ENCODE results near the gene ANKRD28.
"Not testable (repeated sequence)": the region's sequence is repeated elsewhere in the genome, so short reads cannot be mapped to it uniquely, and the experiment has no call there.

Gene ANKRD28

DNA sequence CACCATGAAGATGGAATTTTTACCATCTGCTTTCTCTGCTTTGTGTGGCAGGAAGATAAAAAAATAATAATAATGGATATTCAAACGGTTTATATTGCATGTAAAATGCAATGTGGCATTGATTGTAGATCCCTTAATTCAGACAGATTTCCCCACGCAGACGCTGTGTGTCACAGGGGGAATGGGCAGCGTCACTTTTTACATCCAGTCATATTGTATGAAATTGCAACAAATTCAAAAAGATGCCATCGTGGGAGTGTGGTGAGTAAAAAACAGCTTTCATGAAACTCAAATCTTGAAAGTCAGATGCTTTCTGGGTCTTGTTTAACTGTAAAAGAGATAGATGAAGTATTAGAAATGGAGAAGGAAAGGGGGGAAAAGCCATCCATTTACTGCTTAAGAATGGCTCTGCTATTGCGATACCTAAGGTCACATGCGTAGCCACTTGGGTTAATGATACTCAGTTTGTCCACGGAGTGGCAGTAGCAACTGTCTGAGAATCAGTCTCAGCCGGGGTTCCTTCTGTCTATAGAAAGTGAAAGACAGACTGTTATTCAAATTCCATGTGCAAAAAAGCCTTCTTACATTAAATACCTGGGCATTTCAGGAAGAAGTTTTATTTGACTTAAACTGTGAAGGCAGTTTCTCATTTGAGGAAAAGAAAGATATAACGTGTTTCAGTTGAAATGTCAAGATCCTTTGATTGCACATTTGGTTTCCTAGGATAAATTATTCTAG, 167.8 kb downstream of the ANKRD28 start:
- TF ChIP-seq, protein P1, sequence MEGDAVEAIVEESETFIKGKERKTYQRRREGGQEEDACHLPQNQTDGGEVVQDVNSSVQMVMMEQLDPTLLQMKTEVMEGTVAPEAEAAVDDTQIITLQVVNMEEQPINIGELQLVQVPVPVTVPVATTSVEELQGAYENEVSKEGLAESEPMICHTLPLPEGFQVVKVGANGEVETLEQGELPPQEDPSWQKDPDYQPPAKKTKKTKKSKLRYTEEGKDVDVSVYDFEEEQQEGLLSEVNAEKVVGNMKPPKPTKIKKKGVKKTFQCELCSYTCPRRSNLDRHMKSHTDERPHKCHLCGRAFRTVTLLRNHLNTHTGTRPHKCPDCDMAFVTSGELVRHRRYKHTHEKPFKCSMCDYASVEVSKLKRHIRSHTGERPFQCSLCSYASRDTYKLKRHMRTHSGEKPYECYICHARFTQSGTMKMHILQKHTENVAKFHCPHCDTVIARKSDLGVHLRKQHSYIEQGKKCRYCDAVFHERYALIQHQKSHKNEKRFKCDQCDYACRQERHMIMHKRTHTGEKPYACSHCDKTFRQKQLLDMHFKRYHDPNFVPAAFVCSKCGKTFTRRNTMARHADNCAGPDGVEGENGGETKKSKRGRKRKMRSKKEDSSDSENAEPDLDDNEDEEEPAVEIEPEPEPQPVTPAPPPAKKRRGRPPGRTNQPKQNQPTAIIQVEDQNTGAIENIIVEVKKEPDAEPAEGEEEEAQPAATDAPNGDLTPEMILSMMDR (IDR thresholded peaks at IDR 0.05; ENCODE audit: control extremely low read depth, extremely low read depth, low read depth, missing control alignments), result peak; percentile 75
- ChIA-PET POLR2A (no interaction called here), CTCF (interaction anchor here (0.7 to 2.7 kb wide), 25 partner anchors 11 to 621 kb away, joined by 3 to 31 read pairs (median 4); partner anchors contain the start of gene HACL1)
- DNase-seq (ENCODE audit: extremely low spot score), result peak; percentile 81

- CTCF ChIA-PET, result interaction anchor here (1.0 to 3.5 kb wide), 8 partner anchors 7 to 615 kb away, joined by 3 to 31 read pairs (median 4); no protein-coding TSS in a partner anchor
- POLR2A ChIA-PET, result no interaction called here
- TF ChIP-seq, protein P1 (IDR thresholded peaks at IDR 0.05; ENCODE audit: control extremely low read depth, extremely low read depth, low read depth, missing control alignments), result no peak
- no peak for DNase-seq (ENCODE audit: extremely low spot score)
Observed at GRCh38 chr3:15628967-15629366, 168.8 kb downstream of the ANKRD28 start.

DNA sequence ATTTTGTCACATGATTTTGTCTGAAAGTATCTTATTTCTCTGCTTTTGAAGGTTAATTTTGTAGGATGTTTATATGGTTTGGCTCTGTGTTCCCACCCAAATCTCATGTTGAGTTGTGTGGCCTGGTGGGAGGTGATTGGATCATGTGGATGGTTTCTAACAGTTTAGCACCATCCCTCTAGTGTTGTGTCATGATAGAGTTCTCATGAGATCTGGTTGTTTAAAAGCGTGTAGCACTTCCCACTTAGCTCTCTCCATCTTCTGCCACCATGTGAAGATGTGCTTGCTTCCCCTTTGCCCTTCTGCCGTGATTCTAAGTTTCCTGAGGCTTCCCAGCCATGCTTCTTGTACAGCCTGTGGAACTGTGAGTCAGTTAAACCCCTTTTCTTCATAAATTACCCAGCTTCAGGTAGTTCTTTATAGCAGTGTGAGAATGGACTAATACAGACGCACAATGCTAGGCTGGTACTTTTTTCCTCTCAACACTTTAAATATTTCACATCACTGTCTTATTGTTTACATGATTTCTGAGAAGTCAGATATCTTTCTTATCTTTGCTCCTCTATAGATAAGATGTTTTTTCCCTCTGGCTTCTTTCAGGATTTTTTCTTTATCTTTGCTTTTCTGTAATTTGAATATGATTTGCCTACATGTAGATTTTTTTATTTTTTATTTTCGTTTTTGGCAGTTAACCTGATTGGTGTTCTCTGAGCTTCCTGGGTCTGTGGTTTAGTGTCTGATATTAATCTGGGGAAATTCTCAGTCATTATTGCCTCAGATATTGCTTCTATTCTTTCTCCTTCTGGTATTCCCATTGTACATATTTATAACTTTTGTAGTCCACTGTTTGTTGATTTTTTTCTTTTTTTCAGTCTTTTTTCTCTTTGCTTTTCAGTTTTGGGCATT, 174.0 kb downstream of the ANKRD28 start:
- CTCF ChIA-PET, result interaction anchor here (1.3 kb wide), 1 partner anchor 17 kb away, joined by 3 read pairs; no protein-coding TSS in a partner anchor
- POLR2A ChIA-PET, result no interaction called here
- no peak for DNase-seq (ENCODE audit: extremely low spot score)
- TF ChIP-seq, protein P1 (IDR thresholded peaks at IDR 0.05; ENCODE audit: control extremely low read depth, extremely low read depth, low read depth, missing control alignments), result no peak

DNA sequence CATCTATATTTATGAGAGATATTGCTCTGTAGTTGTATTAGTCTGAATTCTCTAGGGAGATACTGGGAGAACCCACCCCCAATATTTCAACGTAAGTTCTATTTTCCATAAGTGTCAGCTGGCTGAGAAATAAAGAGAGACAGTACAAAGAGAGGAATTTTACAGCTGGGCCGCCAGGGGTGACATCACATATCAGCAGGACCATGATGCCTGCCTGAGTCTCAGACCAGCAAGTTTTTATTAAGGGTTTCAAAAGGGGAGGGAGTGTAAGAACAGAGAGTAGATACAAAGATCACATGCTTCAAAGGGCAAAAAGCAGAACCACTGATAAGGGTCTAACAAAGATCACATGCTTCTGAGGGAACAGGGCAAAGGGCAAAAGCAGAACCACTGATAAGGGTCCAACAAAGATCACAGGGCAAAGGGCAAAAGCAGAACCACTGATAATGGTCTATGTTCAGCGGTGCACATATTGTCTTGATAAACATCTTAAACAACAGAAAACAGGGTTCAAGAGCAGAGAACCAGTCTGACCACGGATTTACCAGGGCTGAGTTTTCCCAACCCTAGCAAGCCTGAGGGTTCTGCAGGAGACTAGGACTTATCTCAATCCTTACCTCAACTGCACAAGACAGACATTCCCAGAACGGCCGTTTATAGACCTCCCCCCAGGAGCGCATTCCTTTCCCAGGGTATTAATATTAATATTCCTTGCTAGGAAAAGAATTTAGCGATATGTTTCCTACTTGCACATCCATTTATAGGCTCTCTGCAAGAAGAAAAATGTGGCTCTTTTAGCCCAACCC, 177.9 kb downstream of the ANKRD28 start:
- DNase-seq (ENCODE audit: extremely low spot score); POLR2A ChIA-PET: not testable (repeated sequence)
- CTCF ChIA-PET, result interaction anchor here (1.0 kb wide), 1 partner anchor 10 kb away, joined by 4 read pairs; no protein-coding TSS in a partner anchor

Measured in GM10248 (cell line).